ENCODE data around the gene PANK2. TPM values are rescaled to one million over a fixed set of nuclear protein-coding genes. Genes with fewer than 3 reads are reported as not detected.

Gene PANK2
- total RNA-seq, 1 donor from 2014 or later = 59.3 TPM

DNA sequence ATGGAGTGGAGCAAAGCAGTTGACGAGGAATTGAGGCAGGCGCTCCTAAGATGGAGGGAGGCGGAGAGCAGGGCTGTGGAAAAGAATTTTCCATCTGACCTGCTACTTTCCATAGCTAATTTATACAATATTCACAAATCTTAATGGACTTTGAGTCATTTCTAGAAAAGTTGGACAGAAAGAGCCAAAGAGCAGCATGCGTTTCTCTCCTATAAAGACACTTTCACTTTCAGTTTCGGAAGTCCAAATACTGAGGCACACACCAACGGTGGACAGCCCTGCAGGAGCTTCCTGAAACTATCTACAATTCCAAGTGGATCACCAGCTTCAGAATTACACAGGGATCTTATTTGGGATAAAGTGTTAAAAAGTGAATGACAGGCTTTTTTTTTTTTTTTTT is 43.5 kb downstream of the PANK2 start:
- Mint-ChIP-seq H3K9me3 (ENCODE audit: unreplicated experiment) (peaks cover 3% of the 10 kb centered on the region), H3K36me3 (ENCODE audit: low read depth, unreplicated experiment) (peaks cover 26% of the 10 kb centered on the region), H3K4me3 (ENCODE audit: unreplicated experiment) (no peak overlapping the region), H3K27me3 (ENCODE audit: low read depth, unreplicated experiment) (no peaks in the 10 kb centered on the region), H3K27ac (ENCODE audit: unreplicated experiment) (peak overlapping the region; percentile 47), H3K4me1 (ENCODE audit: low read depth, unreplicated experiment) (peaks cover 22% of the 10 kb centered on the region)
- H3K4me2 ChIP-seq (ENCODE audit: low read length) = peak overlapping the region; percentile 43
- no peaks in the 10 kb centered on the region for H3K4me1 ChIP-seq (ENCODE audit: insufficient read depth, low read length)
- H3K9me3 ChIP-seq (ENCODE audit: insufficient read depth, low read depth, low read length) = no peaks in the 10 kb centered on the region
- no peak overlapping the region for H3K4me3 ChIP-seq (ENCODE audit: insufficient read depth, low read depth, low read length)
- H3K79me2 ChIP-seq (ENCODE audit: insufficient read depth, low read length) = no peaks in the 10 kb centered on the region
- H3K36me3 ChIP-seq (ENCODE audit: insufficient read depth, low read length) = peaks cover 6% of the 10 kb centered on the region
- TF ChIP-seq EZH2 (IDR thresholded peaks at IDR 0.05; ENCODE audit: insufficient read depth, low read length) = no peak
- TF ChIP-seq, protein P1, sequence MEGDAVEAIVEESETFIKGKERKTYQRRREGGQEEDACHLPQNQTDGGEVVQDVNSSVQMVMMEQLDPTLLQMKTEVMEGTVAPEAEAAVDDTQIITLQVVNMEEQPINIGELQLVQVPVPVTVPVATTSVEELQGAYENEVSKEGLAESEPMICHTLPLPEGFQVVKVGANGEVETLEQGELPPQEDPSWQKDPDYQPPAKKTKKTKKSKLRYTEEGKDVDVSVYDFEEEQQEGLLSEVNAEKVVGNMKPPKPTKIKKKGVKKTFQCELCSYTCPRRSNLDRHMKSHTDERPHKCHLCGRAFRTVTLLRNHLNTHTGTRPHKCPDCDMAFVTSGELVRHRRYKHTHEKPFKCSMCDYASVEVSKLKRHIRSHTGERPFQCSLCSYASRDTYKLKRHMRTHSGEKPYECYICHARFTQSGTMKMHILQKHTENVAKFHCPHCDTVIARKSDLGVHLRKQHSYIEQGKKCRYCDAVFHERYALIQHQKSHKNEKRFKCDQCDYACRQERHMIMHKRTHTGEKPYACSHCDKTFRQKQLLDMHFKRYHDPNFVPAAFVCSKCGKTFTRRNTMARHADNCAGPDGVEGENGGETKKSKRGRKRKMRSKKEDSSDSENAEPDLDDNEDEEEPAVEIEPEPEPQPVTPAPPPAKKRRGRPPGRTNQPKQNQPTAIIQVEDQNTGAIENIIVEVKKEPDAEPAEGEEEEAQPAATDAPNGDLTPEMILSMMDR (IDR thresholded peaks at IDR 0.05; ENCODE audit: insufficient read depth, low read depth, low read length) = no peak
- DNase-seq (ENCODE audit: low read depth) (no peak), FAIRE-seq (no peak)
- peaks cover 13% of the 10 kb centered on the region for H4K20me1 ChIP-seq (ENCODE audit: insufficient read depth, low read length)
- no peak overlapping the region for H2AFZ ChIP-seq (ENCODE audit: low read depth, low read length)
- H3K27me3 ChIP-seq (ENCODE audit: insufficient read depth, low read length) = no peaks in the 10 kb centered on the region
- H3K27ac ChIP-seq (ENCODE audit: low read depth, low read length) = no peak overlapping the region
- H3K9ac ChIP-seq (ENCODE audit: low read length) = no peak overlapping the region

DNA sequence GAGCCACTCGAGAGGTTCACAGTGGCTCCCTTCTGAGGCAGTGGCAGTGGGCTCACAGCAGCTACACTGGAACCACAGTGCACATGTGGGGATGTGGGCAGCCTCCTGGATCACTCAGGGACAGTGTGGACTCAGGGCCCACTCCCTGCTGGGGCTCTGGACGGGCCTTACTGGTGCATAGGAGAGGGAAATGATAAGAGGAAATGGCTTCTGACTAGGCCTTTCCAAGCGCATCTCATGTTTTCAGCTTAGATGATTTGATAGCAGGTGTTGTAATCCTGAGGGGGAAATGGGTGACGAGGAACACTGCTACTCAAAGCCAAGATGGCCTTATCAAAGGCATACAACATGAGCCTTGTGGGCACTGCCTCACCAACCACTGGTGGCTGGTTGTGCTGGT is 44.0 kb downstream of the PANK2 start:
- H3K4me3 Mint-ChIP-seq (ENCODE audit: unreplicated experiment) = no peak overlapping the region
- no peaks in the 10 kb centered on the region for H3K79me2 ChIP-seq (ENCODE audit: insufficient read depth, low read length)
- H3K9ac ChIP-seq (ENCODE audit: low read length) = no peak overlapping the region
- peaks cover 4% of the 10 kb centered on the region for H3K9me3 Mint-ChIP-seq (ENCODE audit: unreplicated experiment)
- no peak overlapping the region for H3K4me2 ChIP-seq (ENCODE audit: low read length)
- peaks cover 9% of the 10 kb centered on the region for H4K20me1 ChIP-seq (ENCODE audit: insufficient read depth, low read length)
- peaks cover 30% of the 10 kb centered on the region for H3K36me3 Mint-ChIP-seq (ENCODE audit: low read depth, unreplicated experiment)
- no peaks in the 10 kb centered on the region for H3K4me1 ChIP-seq (ENCODE audit: insufficient read depth, low read length)
- no peak for TF ChIP-seq EZH2 (IDR thresholded peaks at IDR 0.05; ENCODE audit: insufficient read depth, low read length)
- TF ChIP-seq, protein P1 (IDR thresholded peaks at IDR 0.05; ENCODE audit: insufficient read depth, low read depth, low read length) = no peak
- H2AFZ ChIP-seq (ENCODE audit: low read depth, low read length) = no peak overlapping the region
- no peak overlapping the region for H3K4me3 ChIP-seq (ENCODE audit: insufficient read depth, low read depth, low read length)
- peaks cover 17% of the 10 kb centered on the region for H3K4me1 Mint-ChIP-seq (ENCODE audit: low read depth, unreplicated experiment)
- no peak overlapping the region for H3K27ac ChIP-seq (ENCODE audit: low read depth, low read length)
- peaks cover 6% of the 10 kb centered on the region for H3K36me3 ChIP-seq (ENCODE audit: insufficient read depth, low read length)
- no peak overlapping the region for H3K27ac Mint-ChIP-seq (ENCODE audit: unreplicated experiment)
- DNase-seq (ENCODE audit: low read depth) (no peak), FAIRE-seq (no peak)
- H3K9me3 ChIP-seq (ENCODE audit: insufficient read depth, low read depth, low read length) = no peaks in the 10 kb centered on the region
- no peaks in the 10 kb centered on the region for H3K27me3 ChIP-seq (ENCODE audit: insufficient read depth, low read length)
- H3K27me3 Mint-ChIP-seq (ENCODE audit: low read depth, unreplicated experiment) = no peaks in the 10 kb centered on the region

DNA sequence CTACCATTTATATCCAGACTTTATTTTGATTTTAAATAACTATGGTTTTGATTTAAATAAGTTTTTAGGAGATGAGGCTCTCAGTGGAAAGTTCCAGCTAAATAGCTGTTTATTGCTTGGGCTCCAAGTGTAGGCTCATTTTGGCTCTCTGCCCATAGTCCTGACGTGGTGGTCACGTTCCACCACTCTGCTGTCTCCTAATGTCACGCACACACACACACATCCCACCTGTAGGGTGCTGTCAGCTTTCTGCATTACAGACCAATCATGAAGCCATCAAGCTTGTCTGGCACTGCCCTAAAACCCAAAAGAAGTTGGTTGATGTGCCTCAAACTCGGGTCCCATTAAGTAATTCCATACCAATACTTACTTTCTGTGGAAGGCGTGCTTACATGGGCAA is 45.4 kb downstream of the PANK2 start:
- peaks cover 14% of the 10 kb centered on the region for H3K4me1 Mint-ChIP-seq (ENCODE audit: low read depth, unreplicated experiment)
- peaks cover 39% of the 10 kb centered on the region for H3K36me3 Mint-ChIP-seq (ENCODE audit: low read depth, unreplicated experiment)
- FAIRE-seq (no peak), DNase-seq (ENCODE audit: low read depth) (no peak)
- H3K4me3 Mint-ChIP-seq (ENCODE audit: unreplicated experiment) = no peak overlapping the region
- no peaks in the 10 kb centered on the region for H3K27me3 ChIP-seq (ENCODE audit: insufficient read depth, low read length)
- no peak for TF ChIP-seq EZH2 (IDR thresholded peaks at IDR 0.05; ENCODE audit: insufficient read depth, low read length)
- TF ChIP-seq, protein P1 (IDR thresholded peaks at IDR 0.05; ENCODE audit: insufficient read depth, low read depth, low read length) = no peak
- H3K9ac ChIP-seq (ENCODE audit: low read length) = no peak overlapping the region
- no peak overlapping the region for H2AFZ ChIP-seq (ENCODE audit: low read depth, low read length)
- no peaks in the 10 kb centered on the region for H3K79me2 ChIP-seq (ENCODE audit: insufficient read depth, low read length)
- H3K9me3 ChIP-seq (ENCODE audit: insufficient read depth, low read depth, low read length) = peaks cover 4% of the 10 kb centered on the region
- peaks cover 13% of the 10 kb centered on the region for H3K9me3 Mint-ChIP-seq (ENCODE audit: unreplicated experiment)
- H3K27me3 Mint-ChIP-seq (ENCODE audit: low read depth, unreplicated experiment) = no peaks in the 10 kb centered on the region
- H3K4me3 ChIP-seq (ENCODE audit: insufficient read depth, low read depth, low read length) = no peak overlapping the region
- H3K27ac Mint-ChIP-seq (ENCODE audit: unreplicated experiment) = no peak overlapping the region
- H3K4me2 ChIP-seq (ENCODE audit: low read length) = no peak overlapping the region
- H4K20me1 ChIP-seq (ENCODE audit: insufficient read depth, low read length) = peaks cover 2% of the 10 kb centered on the region
- H3K4me1 ChIP-seq (ENCODE audit: insufficient read depth, low read length) = no peaks in the 10 kb centered on the region
- H3K36me3 ChIP-seq (ENCODE audit: insufficient read depth, low read length) = peaks cover 6% of the 10 kb centered on the region
- no peak overlapping the region for H3K27ac ChIP-seq (ENCODE audit: low read depth, low read length)
